T-cell (primary cell): ENCODE measurements around the gene CCL28. TPM values are rescaled to one million over a fixed set of nuclear protein-coding genes. Genes with fewer than 3 reads are reported as not detected.

Experiments
- ATAC-seq, 4 experiments: fragments of 200-7000 bp in 3 of 4; fragments of 150-1000 bp in 1 of 4; cut with Tn5 transposase; replicated peaks in 1 of 4; 1 replicate in 3 of 4; 2 replicates in 1 of 4; pipeline ENCODE4 v1.10.0; 2021; ENCODE audit warnings: moderate library complexity in 3 of 4, mild to moderate bottlenecking in 2 of 4, moderate number of reproducible peaks in 1 of 4
- CTCF ChIA-PET, 2 donors: fragments of 300-600 bp; sonication (Branson Sonifier 250); formaldehyde crosslinking; loops; one replicate each; lab custom pipeline; 2022; ENCODE audit warnings: antibody characterized with exemption in 2 of 2; lab: Charles Lee
- POLR2A ChIA-PET, 2 donors: fragments of 300-600 bp; sonication (Branson Sonifier 250); formaldehyde crosslinking; loops; one replicate each; lab custom pipeline; 2022; ENCODE audit warnings: antibody characterized with exemption in 2 of 2; lab: Charles Lee
- DNase-seq, 35 experiments: peaks; one replicate each; pipeline versions ENCODE4 v3.0.0 to v3.0.0-alpha.2; 2013 to 2023
- H3K27ac ChIP-seq: one replicate; pipeline ENCODE4 v1.5.1; 2013; ENCODE audit warnings: low read length
- H3K27me3 ChIP-seq, 2 experiments: replicated peaks in 1 of 2; 1 replicate in 1 of 2; 2 replicates in 1 of 2; pipeline versions ENCODE4 v1.6.1 to v1.7.0; 2013; ENCODE audit warnings: low read length in 1 of 2, mixed read lengths in 1 of 2; ENCODE audit not compliant: control insufficient read depth in 2 of 2, insufficient read depth in 2 of 2; ENCODE audit errors: extremely low read depth in 1 of 2
- H3K36me3 ChIP-seq, 2 donors: 1 replicate in 1 of 2; 2 replicates in 1 of 2; pipeline versions ENCODE4 v1.6.1 to v1.7.0; 2013; ENCODE audit warnings: low read length in 1 of 2; ENCODE audit not compliant: control insufficient read depth in 2 of 2, insufficient read depth in 1 of 2; ENCODE audit errors: extremely low read depth in 1 of 2
- H3K4me1 ChIP-seq, 2 experiments: 1 replicate in 1 of 2; 2 replicates in 1 of 2; pipeline versions ENCODE4 v1.6.1 to v1.7.0; 2013; ENCODE audit warnings: low read length in 2 of 2, mixed read lengths in 1 of 2; ENCODE audit not compliant: insufficient read depth in 2 of 2, control insufficient read depth in 1 of 2; ENCODE audit errors: extremely low read depth in 1 of 2
- H3K4me3 ChIP-seq, 2 donors: 1 replicate in 1 of 2; 2 replicates in 1 of 2; pipeline versions ENCODE4 v1.5.1 to v1.7.0; 2013; ENCODE audit warnings: mild to moderate bottlenecking in 2 of 2, low read length in 1 of 2, moderate library complexity in 1 of 2; ENCODE audit not compliant: control insufficient read depth in 1 of 2; ENCODE audit errors: extremely low read depth in 1 of 2
- H3K9me3 ChIP-seq: 2 replicates; pipeline ENCODE4 v1.7.0; 2013
- H3K27ac Mint-ChIP-seq, 2 donors: one replicate each; pipeline ENCODE4 v1.8.0; 2020 to 2021; ENCODE audit warnings: mild to moderate bottlenecking in 2 of 2, mixed read lengths in 2 of 2
- H3K27me3 Mint-ChIP-seq, 2 donors: one replicate each; pipeline ENCODE4 v1.8.0; 2021 to 2022; ENCODE audit warnings: mixed read lengths in 2 of 2
- H3K36me3 Mint-ChIP-seq: one replicate; pipeline ENCODE4 v1.8.0; 2021; ENCODE audit warnings: mixed read lengths
- H3K4me1 Mint-ChIP-seq, 3 donors: one replicate each; pipeline ENCODE4 v1.8.0; 2020 to 2022; ENCODE audit warnings: mixed read lengths in 3 of 3, mild to moderate bottlenecking in 1 of 3
- H3K4me3 Mint-ChIP-seq, 3 donors: one replicate each; pipeline ENCODE4 v1.8.0; 2020 to 2022; ENCODE audit warnings: mild to moderate bottlenecking in 3 of 3, mixed read lengths in 3 of 3, moderate library complexity in 3 of 3
- H3K9me3 Mint-ChIP-seq, 3 donors: one replicate each; pipeline ENCODE4 v1.8.0; 2020 to 2022; ENCODE audit warnings: mixed read lengths in 3 of 3
- WGBS: methylation state at CpG from one replicate; pipeline ENCODE4 v1.1.5; 2013; ENCODE audit warnings: missing lambda C conversion rate; ENCODE audit not compliant: insufficient coverage; 5-methylcytosine and 5-hydroxymethylcytosine counted together
- total RNA-seq, 35 experiments: library from RNA in 6 of 35; stranded (reverse) in 6 of 35; fragments of 120-200 nt in 1 of 35; gene quantifications; one replicate each; pipeline versions ENCODE4 v1.2.1 to v1.2.4 and lab custom pipeline; 2013 to 2026

The CCL28 gene
- total RNA-seq, 5 donors from 2014 or later (not counting 1 experiment from before 2014, with no cell fraction given) = 13.3 to 18.1 (median 15.8) TPM

DNA sequence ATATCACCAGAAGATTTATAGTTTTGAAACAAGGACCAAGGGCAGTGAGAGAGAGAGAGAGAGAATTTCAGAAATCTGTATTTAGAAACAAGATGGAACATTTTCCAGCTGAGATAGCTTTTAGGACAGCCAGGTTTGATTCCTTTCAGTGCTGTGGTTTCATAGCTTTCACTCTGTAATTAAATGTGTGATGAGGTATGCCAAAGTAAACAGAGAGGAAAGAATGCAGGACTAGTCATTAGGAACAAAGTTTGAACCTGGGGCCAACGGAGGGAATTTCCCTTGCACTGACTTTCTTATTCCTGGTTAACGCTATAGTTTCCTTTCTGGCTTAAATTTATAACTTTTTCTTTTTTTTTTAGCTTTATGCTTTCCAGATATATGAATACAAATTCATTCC lies 10.0 kb upstream of the CCL28 start:
- H3K36me3 Mint-ChIP-seq = no peaks in the 10 kb centered on the region
- peaks cover 0 to 6% of the 10 kb centered on the region in 2 experiments for H3K27me3 ChIP-seq
- no peaks in the 10 kb centered on the region for H3K36me3 ChIP-seq
- H3K4me1 Mint-ChIP-seq = no peaks in the 10 kb centered on the region
- ChIA-PET CTCF (no interaction called here), POLR2A (no interaction called here)
- no peak overlapping the region for H3K4me3 ChIP-seq
- no peaks in the 10 kb centered on the region for H3K9me3 ChIP-seq
- DNase-seq (no peak), ATAC-seq (no peak)
- no peak overlapping the region for H3K27ac ChIP-seq
- H3K4me1 ChIP-seq = no peaks in the 10 kb centered on the region
- peaks cover 0 to 1% of the 10 kb centered on the region in 2 donors for H3K27me3 Mint-ChIP-seq
- no CpG with 5 or more reads among the region's 2 CpGs for WGBS
- H3K4me3 Mint-ChIP-seq = no peak overlapping the region
- no peaks in the 10 kb centered on the region for H3K9me3 Mint-ChIP-seq
- H3K27ac Mint-ChIP-seq = no peak overlapping the region

DNA sequence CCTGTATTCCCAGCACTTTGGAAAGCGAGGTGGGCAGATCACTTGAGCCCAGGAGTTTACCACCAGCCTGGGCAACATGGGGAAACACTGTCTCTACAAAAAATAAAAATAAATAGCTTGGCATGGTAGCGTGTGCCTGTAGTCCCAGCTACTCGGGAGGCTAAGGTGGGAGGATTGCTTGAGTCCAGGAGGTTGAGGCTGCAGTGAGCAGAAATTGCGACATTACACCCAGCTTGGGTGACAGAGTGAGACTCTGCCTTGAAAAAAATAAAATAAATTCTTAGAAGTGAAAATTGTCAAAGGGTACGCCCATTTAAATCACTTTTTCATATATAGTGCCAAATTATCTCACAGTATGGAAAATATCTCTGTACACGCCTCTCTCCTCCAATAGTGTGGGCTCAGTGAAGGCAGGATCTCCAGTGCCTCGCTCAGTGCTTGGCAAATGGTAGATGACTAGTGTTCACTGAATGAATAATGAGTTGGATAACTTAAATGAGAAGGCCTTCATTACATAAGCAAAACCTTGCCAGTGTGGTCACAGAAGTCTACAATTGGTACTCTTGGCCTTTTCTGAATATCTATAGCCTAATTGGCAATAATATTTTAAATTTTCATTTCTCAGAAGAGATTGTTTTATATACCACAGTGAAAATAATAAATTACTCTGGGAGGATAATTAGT lies 9.4 kb upstream of the CCL28 start:
- DNase-seq (no peak), ATAC-seq (no peak)
- H3K4me1 ChIP-seq = no peaks in the 10 kb centered on the region
- H3K9me3 Mint-ChIP-seq = no peaks in the 10 kb centered on the region
- ChIA-PET POLR2A (interaction anchor here in 1 of 2 donors (0.6 kb wide), 1 partner anchor 54 kb away, joined by 15 read pairs; no protein-coding TSS in a partner anchor), CTCF (no interaction called here)
- no peak overlapping the region for H3K27ac Mint-ChIP-seq
- H3K4me1 Mint-ChIP-seq = no peaks in the 10 kb centered on the region
- peaks cover 0 to 6% of the 10 kb centered on the region in 2 experiments for H3K27me3 ChIP-seq
- 88% methylated on average over 3 of the region's 7 CpGs for WGBS
- H3K4me3 Mint-ChIP-seq = no peak overlapping the region
- no peak overlapping the region for H3K27ac ChIP-seq
- H3K36me3 Mint-ChIP-seq = no peaks in the 10 kb centered on the region
- no peaks in the 10 kb centered on the region for H3K9me3 ChIP-seq
- H3K27me3 Mint-ChIP-seq = peaks cover 0 to 1% of the 10 kb centered on the region in 2 donors
- H3K4me3 ChIP-seq = no peak overlapping the region
- no peaks in the 10 kb centered on the region for H3K36me3 ChIP-seq

DNA sequence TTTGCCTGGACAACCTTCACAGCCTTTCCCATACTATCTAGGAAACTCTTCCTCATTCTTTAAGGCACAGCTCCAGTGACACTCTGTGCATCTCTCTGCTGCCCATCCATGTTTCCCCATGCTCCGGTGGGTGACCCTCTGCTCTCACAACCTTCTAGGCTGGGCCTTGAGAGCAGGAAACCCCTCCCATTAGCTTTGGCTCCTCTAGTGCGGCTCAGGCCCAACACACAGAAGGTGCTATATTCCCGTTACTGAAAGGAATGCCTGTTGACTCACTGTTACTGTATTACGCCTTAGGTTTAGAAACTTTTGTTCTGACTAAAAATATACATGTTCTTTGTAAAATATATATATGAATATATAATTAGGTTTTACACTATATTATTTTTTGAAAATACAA lies 8.1 kb upstream of the CCL28 start:
- DNase-seq = no peak
- Mint-ChIP-seq H3K4me3 (no peak overlapping the region), H3K27me3 (peaks cover 0 to 1% of the 10 kb centered on the region in 2 donors), H3K4me1 (no peaks in the 10 kb centered on the region), H3K36me3 (no peaks in the 10 kb centered on the region), H3K27ac (no peak overlapping the region), H3K9me3 (no peaks in the 10 kb centered on the region)
- no peak for ATAC-seq
- H3K36me3 ChIP-seq = no peaks in the 10 kb centered on the region
- ChIA-PET CTCF (interaction anchor here in 1 of 2 donors (1.3 kb wide), 1 partner anchor 64 kb away, joined by 3 read pairs; the partner anchor contains the start of gene TMEM267), POLR2A (no interaction called here)
- peaks cover 0 to 6% of the 10 kb centered on the region in 2 experiments for H3K27me3 ChIP-seq
- no peak overlapping the region for H3K4me3 ChIP-seq
- no peak overlapping the region for H3K27ac ChIP-seq
- H3K4me1 ChIP-seq = no peaks in the 10 kb centered on the region
- 83% methylated on average over 1 of the region's 4 CpGs for WGBS
- H3K9me3 ChIP-seq = no peaks in the 10 kb centered on the region

DNA sequence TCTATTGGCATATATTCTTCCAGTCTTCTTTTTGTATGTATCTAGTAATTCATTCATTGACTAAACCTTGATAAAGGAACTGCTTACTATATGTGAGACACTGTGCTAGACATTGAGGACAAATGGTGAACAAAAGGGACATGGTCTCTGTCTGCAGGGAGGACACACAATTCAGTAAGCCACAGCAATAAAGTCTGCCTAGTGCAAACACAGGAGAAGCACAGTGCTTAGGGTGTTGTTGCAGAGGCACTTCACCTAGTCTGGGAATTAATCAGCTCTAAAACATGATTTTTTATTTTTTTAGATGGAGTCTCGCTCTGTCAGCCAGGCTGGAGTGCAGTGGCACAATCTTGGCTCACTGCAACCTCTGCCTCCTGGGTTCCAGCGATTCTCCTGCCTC lies 6.4 kb upstream of the CCL28 start:
- 75% methylated on average over 2 of the region's 2 CpGs for WGBS

DNA sequence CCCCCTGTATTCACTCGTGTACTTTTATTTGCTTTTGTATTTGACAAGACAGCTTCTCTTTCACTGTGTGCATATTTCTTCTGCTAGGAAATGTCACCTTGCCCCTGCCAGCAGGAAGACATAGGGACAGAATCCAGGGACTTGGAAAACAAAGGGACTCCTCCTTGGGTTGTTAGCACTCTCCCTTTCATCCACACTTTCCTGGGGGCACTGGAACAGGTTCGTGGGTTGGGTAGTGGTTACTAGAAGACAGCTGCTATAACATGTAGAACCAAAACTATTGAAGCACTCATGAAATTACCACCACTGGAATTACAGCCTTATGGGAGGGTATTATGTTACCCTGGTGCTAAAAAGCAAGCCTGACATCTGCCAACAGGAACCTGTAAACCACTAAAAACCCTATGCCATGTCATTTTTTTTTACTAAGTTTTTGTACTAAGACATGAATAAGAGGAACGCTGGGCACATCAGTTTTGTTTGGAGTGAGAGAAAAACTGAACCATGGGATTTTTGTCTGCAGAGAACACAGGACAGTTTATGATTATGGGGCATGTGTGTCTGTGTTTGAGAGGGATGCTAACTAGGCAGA lies 4.7 kb upstream of the CCL28 start:
- ATAC-seq (no peak), DNase-seq (no peak)
- H3K4me3 ChIP-seq = no peak overlapping the region
- Mint-ChIP-seq H3K27ac (no peak overlapping the region), H3K27me3 (peaks cover 0 to 1% of the 10 kb centered on the region in 2 donors), H3K4me3 (no peak overlapping the region), H3K36me3 (no peaks in the 10 kb centered on the region), H3K4me1 (no peaks in the 10 kb centered on the region), H3K9me3 (no peaks in the 10 kb centered on the region)
- no peaks in the 10 kb centered on the region for H3K9me3 ChIP-seq
- H3K27me3 ChIP-seq = peaks cover 0 to 4% of the 10 kb centered on the region in 2 experiments
- ChIA-PET POLR2A (no interaction called here), CTCF (no interaction called here)
- no peaks in the 10 kb centered on the region for H3K36me3 ChIP-seq
- no peak overlapping the region for H3K27ac ChIP-seq
- no peaks in the 10 kb centered on the region for H3K4me1 ChIP-seq
- 69% methylated on average over 2 of the region's 3 CpGs for WGBS

More for the DNA sequence above, 6.4 kb upstream of the CCL28 start:
- CTCF ChIA-PET = no interaction called here
- Histone ChIP-seq H3K4me1 (no peaks in the 10 kb centered on the region), H3K36me3 (no peaks in the 10 kb centered on the region), H3K27ac (no peak overlapping the region), H3K4me3 (no peak overlapping the region), H3K9me3 (no peaks in the 10 kb centered on the region), H3K27me3 (peaks cover 0 to 6% of the 10 kb centered on the region in 2 experiments)
- no peaks in the 10 kb centered on the region for H3K4me1 Mint-ChIP-seq
- no peaks in the 10 kb centered on the region for H3K36me3 Mint-ChIP-seq
- no peak for DNase-seq
- H3K27me3 Mint-ChIP-seq = peaks cover 0 to 1% of the 10 kb centered on the region in 2 donors
- no peak overlapping the region for H3K4me3 Mint-ChIP-seq
- ATAC-seq = no peak
- H3K27ac Mint-ChIP-seq = no peak overlapping the region
- H3K9me3 Mint-ChIP-seq = no peaks in the 10 kb centered on the region
- POLR2A ChIA-PET = no interaction called here

DNA sequence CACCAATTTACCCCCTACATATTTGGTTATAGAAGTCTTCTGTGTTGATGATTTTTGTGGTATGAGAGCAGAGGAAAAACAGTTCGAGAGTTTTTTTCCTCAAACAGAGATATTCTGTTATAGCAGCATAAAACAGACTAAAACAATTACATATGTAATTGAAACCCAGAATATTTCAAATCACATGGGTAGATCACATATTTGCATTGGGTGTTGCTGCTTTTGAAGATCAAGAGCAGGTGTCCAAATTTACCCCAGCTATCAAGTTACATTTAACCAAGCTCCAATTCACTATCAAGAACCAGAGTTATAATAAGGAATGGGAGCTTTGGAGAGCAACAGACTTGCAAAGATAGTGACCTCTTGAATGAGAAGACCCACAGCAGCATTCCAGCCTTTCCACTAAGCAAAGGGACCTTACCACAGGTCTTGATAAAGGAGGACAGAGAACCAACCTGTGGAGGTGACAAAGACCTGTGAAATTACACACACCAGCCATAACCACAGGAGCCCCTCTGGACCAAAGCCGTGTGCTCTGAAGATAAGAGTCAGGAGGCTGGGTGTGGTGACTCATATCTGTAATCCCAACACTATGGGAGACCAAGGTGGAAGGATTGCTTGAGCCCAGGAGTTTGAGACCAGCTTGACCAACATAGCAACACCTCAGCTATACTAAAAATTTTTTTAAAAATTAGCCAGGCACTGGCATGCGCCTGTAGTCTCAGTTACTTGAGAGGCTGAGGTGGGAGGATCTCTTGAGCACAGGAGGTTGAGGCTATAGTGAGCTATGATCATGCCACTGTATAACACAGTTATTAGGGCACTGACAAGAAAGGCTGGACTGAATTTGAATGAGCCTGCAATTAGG lies 4.0 kb upstream of the CCL28 start:
- H3K9me3 Mint-ChIP-seq = no peaks in the 10 kb centered on the region
- Histone ChIP-seq H3K36me3 (no peaks in the 10 kb centered on the region), H3K4me1 (no peaks in the 10 kb centered on the region), H3K27ac (no peak overlapping the region), H3K4me3 (no peak overlapping the region), H3K27me3 (no peaks in the 10 kb centered on the region), H3K9me3 (no peaks in the 10 kb centered on the region)
- no peak for ATAC-seq
- no peaks in the 10 kb centered on the region for H3K36me3 Mint-ChIP-seq
- no peak for DNase-seq
- no CpG with 5 or more reads among the region's 3 CpGs for WGBS
- H3K4me1 Mint-ChIP-seq = no peaks in the 10 kb centered on the region
- H3K27me3 Mint-ChIP-seq = no peaks in the 10 kb centered on the region
- no peak overlapping the region for H3K4me3 Mint-ChIP-seq
- ChIA-PET POLR2A (no interaction called here), CTCF (interaction anchor here in 1 of 2 donors (0.5 kb wide), 1 partner anchor 1268 kb away, joined by 3 read pairs; no protein-coding TSS in a partner anchor)
- H3K27ac Mint-ChIP-seq = no peak overlapping the region
